ENCODE measurements around the gene LHX5. TPM values are rescaled to one million over a fixed set of nuclear protein-coding genes. Genes with fewer than 3 reads are reported as not detected.

The LHX5 gene
- total and polyA plus RNA-seq, 10 donors = not detected

- H3K27me3 ChIP-seq (replicated peaks in 1 of 7) = peaks cover 0 to 37% (median 0%) of the 10 kb centered on the region in 7 donors
- H3K4me1 ChIP-seq = peaks cover 11 to 37% (median 19%) of the 10 kb centered on the region in 6 donors
- TF ChIP-seq POLR2A (IDR thresholded peaks at IDR 0.05) (no peak), POLR2AphosphoS5 (IDR thresholded peaks at IDR 0.05) (no peak)
- TF ChIP-seq, protein P1, sequence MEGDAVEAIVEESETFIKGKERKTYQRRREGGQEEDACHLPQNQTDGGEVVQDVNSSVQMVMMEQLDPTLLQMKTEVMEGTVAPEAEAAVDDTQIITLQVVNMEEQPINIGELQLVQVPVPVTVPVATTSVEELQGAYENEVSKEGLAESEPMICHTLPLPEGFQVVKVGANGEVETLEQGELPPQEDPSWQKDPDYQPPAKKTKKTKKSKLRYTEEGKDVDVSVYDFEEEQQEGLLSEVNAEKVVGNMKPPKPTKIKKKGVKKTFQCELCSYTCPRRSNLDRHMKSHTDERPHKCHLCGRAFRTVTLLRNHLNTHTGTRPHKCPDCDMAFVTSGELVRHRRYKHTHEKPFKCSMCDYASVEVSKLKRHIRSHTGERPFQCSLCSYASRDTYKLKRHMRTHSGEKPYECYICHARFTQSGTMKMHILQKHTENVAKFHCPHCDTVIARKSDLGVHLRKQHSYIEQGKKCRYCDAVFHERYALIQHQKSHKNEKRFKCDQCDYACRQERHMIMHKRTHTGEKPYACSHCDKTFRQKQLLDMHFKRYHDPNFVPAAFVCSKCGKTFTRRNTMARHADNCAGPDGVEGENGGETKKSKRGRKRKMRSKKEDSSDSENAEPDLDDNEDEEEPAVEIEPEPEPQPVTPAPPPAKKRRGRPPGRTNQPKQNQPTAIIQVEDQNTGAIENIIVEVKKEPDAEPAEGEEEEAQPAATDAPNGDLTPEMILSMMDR (IDR thresholded peaks at IDR 0.05 in 8 of 11, conservative IDR thresholded peaks at IDR 0.05 in 3 of 11) = no peak
- no peak for DNase-seq
- no peak overlapping the region for H3K4me3 ChIP-seq
- H3K9me3 ChIP-seq = no peaks in the 10 kb centered on the region
- intact Hi-C loops (cut with DNase I; ENCODE audit: low total_unique reads) = loop anchor here (10.0 kb wide), 1 partner anchor 100 kb away; no protein-coding TSS in a partner anchor
- no peaks in the 10 kb centered on the region for H3K36me3 ChIP-seq
- 68 to 89% (median 77%) methylated on average over 1 of the region's 1 CpG for WGBS, 5 donors
- no peak overlapping the region for H3K27ac ChIP-seq
Measured at GRCh38 chr12:113424456-113424855, 47.2 kb downstream of the LHX5 start.

DNA sequence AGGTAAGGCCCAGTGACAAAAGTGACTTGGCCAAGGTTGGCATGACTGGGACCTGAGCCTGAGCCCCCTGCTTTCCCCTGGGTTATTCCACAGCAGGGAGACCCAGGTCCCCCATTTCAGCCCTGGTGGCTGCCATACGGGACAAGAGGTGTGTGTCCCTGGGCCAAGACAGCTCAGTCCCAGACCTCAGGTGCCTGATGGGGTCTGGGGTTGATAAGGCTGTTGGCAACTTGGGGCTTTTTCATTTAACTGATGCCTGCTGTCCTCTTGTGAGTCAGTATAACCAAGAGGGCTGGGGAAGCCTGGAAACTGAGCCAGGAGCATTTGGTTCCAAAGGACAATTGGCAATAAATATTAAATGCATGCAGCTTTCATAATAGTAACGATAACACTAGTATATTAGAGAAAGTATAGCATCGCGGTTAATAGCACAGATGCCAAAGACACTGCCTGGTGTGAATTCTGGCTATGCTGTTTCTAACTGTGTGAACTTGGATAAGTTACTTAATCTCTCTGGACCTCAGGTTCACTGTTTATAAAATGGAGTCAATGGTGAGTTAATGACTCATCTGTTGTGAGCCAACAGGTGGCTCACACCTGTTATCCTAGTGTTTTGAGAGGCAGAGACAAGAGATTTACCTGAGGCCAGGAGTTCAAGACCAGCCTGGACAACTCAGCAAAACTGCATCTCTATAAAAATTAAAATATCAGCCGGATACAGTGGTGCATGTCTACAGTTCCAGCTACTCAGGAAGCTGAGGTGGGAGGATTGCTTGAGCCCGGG, 48.6 kb downstream of the LHX5 start:
- TF ChIP-seq, protein P1 (IDR thresholded peaks at IDR 0.05 in 8 of 11, conservative IDR thresholded peaks at IDR 0.05 in 3 of 11) = no peak
- no peak for TF ChIP-seq POLR2AphosphoS5 (IDR thresholded peaks at IDR 0.05)
- DNase-seq = no peak
- Histone ChIP-seq H3K27ac (peak overlapping the region in 5 of 8 donors; percentile 55 to 81 (median 76)), H3K36me3 (no peaks in the 10 kb centered on the region), H3K4me3 (peak overlapping the region in 7 of 8 donors; percentile 9 to 66 (median 37)), H3K4me1 (peaks cover 11 to 37% (median 19%) of the 10 kb centered on the region in 6 donors), H3K9me3 (no peaks in the 10 kb centered on the region), H3K27me3 (replicated peaks in 1 of 7) (peaks cover 0 to 25% (median 0%) of the 10 kb centered on the region in 7 donors)
- intact Hi-C loops (cut with DNase I; ENCODE audit: low total_unique reads) = loop anchor here (10.0 kb wide), 1 partner anchor 98 kb away; no protein-coding TSS in a partner anchor
- 78 to 84% (median 80%) methylated on average over 5 to 6 of the region's 6 CpGs for WGBS, 5 donors

DNA sequence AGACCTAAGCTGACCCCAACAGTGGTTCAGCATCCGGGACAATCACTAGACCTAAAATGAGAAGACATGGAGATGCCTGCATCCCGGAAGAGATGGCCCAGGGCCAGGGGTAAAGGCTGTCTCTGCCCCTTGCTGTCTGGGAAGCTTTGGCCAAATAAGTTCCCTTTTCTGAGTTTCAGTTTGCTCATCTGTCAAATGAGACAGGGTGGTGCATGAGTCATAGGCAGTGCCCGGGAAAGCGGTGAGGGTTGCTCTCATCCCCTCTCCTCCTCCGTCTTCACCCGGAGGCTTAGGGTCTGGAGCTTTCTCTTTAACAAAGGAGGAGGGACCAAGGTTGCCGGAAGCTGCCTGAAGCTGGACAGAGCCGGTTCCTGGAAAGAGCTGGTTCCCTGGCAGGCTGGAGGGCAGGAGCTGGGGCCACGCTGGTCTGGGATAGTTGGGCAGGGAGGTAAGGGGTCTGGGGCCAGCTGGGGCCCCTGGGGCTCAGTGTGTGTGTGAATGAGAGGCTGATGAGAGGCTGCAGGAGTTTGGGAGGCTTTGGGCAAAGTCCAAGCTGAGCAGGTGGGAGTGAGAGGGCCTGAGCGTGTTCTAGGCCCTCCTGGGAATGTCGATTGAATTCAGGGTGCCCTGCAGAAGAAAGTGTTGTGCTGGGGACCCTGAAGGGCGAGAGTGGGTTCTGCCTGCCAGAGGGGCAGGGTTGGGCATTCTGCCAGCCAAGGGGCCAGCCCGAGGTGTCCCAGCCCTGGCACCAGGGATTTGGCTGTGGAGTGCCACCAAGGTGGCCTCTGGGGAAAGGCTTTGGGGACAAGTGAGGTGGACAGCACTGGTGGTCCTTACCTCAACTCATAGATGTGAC, 49.4 kb downstream of the LHX5 start, which contains the start of gene SDSL:
SDSL (plus strand) TSS at position 351 of the 856 bp plus-strand sequence. CDS start 5,603 bp downstream, outside the sequence.
- DNase-seq = peak; percentile 84
- peak within 1 kb of the TSS in 7 of 8 donors; percentile 37 to 81 (median 72) for H3K27ac ChIP-seq

DNA sequence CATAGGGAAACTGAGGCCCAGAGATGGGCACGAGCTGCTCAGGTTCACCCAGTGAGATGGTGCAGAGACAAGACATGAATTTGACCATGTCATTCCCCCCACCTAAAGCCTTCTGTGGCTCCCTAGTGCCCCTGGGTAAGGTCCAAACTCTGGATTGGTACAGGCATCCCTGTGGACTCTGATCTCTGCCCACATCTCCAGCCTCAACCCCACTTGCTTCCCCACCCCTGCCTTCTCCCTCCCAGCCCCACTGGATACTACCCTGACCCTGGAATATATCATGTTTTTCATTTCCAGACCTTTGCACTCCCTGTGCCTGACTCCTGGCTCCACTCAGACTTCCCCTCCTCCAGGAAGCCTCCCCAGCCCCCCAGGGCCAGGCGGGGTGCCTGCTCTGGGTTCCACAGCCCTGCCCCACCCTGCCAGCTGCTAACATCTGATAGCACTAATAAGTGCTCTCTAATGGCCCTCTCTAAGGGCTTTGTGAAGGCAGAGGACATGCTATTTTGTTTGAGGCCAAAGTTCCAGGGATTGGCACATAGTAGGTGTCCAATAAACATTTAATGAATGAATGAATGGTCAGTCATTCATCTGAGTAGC, 50.6 kb downstream of the LHX5 start:
- intact Hi-C loops (cut with DNase I; ENCODE audit: low total_unique reads) = loop anchor here (10.0 kb wide), 1 partner anchor 96 kb away; no protein-coding TSS in a partner anchor
- Histone ChIP-seq H3K9me3 (no peaks in the 10 kb centered on the region), H3K4me3 (no peak overlapping the region), H3K27me3 (replicated peaks in 1 of 7) (peaks cover 0 to 9% (median 0%) of the 10 kb centered on the region in 7 donors), H3K4me1 (peaks cover 11 to 36% (median 19%) of the 10 kb centered on the region in 6 donors), H3K36me3 (no peaks in the 10 kb centered on the region), H3K27ac (peak overlapping the region in 1 of 8 donors; percentile 80)
- TF ChIP-seq POLR2AphosphoS5 (IDR thresholded peaks at IDR 0.05) = no peak
- TF ChIP-seq, protein P1 (IDR thresholded peaks at IDR 0.05 in 8 of 11, conservative IDR thresholded peaks at IDR 0.05 in 3 of 11) = no peak
- TF ChIP-seq POLR2A (IDR thresholded peaks at IDR 0.05) = no peak
- WGBS, 5 donors = 61 to 85% (median 76%) methylated on average over 2 of the region's 2 CpGs
- DNase-seq = no peak

More for the DNA sequence above, 49.4 kb downstream of the LHX5 start, which contains the start of gene SDSL:
- intact Hi-C loops (cut with DNase I; ENCODE audit: low total_unique reads) = loop anchor here (10.0 kb wide), 1 partner anchor 97 kb away; no protein-coding TSS in a partner anchor
- no peaks in the 10 kb centered on the region for H3K36me3 ChIP-seq
- H3K9me3 ChIP-seq = no peaks in the 10 kb centered on the region
- WGBS, 5 donors = 2 to 11% (median 9%) methylated on average over 11 to 13 of the region's 13 CpGs
- peaks cover 0 to 17% (median 0%) of the 10 kb centered on the region in 7 donors for H3K27me3 ChIP-seq (replicated peaks in 1 of 7)
- TF ChIP-seq POLR2A (IDR thresholded peaks at IDR 0.05) (no peak), POLR2AphosphoS5 (IDR thresholded peaks at IDR 0.05) (peak; percentile 50 to 66 (median 59))
- peaks cover 11 to 37% (median 19%) of the 10 kb centered on the region in 6 donors for H3K4me1 ChIP-seq
- H3K4me3 ChIP-seq = peak within 1 kb of the TSS; percentile 9 to 66 (median 36)

Measured in spleen (tissue), 11 donors.